ENCODE results near the gene CAGE1.

DNA sequence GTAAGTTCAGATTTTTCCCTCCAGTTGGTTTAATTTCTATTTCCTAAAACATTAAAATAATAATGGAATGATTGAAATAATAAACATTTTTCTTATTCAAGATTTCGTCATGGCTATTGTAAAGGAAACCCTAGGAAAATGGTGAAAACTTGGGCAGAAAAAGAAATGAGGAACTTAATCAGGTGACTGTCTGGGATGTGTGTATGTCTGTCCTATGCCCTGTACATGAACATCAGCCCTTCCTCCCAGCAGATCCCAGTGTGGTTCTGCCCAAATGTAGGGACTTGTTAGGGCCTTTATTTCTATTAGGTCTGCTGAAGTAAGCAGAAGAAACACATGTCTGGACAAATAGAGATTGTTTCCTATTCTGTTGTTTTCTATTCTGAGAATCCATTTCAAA lies 13.2 kb upstream of the CAGE1 start:
- TF ChIP-seq, protein P1, sequence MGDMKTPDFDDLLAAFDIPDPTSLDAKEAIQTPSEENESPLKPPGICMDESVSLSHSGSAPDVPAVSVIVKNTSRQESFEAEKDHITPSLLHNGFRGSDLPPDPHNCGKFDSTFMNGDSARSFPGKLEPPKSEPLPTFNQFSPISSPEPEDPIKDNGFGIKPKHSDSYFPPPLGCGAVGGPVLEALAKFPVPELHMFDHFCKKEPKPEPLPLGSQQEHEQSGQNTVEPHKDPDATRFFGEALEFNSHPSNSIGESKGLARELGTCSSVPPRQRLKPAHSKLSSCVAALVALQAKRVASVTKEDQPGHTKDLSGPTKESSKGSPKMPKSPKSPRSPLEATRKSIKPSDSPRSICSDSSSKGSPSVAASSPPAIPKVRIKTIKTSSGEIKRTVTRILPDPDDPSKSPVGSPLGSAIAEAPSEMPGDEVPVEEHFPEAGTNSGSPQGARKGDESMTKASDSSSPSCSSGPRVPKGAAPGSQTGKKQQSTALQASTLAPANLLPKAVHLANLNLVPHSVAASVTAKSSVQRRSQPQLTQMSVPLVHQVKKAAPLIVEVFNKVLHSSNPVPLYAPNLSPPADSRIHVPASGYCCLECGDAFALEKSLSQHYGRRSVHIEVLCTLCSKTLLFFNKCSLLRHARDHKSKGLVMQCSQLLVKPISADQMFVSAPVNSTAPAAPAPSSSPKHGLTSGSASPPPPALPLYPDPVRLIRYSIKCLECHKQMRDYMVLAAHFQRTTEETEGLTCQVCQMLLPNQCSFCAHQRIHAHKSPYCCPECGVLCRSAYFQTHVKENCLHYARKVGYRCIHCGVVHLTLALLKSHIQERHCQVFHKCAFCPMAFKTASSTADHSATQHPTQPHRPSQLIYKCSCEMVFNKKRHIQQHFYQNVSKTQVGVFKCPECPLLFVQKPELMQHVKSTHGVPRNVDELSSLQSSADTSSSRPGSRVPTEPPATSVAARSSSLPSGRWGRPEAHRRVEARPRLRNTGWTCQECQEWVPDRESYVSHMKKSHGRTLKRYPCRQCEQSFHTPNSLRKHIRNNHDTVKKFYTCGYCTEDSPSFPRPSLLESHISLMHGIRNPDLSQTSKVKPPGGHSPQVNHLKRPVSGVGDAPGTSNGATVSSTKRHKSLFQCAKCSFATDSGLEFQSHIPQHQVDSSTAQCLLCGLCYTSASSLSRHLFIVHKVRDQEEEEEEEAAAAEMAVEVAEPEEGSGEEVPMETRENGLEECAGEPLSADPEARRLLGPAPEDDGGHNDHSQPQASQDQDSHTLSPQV (IDR thresholded peaks at IDR 0.05), result no peak
- TF ChIP-seq ZNF384 (IDR thresholded peaks at IDR 0.05; ENCODE audit: borderline replicate concordance, low read depth, low read length) (no peak), CREM (IDR thresholded peaks at IDR 0.05; ENCODE audit: low read depth) (no peak)

All from GM12878 (cell line).